ENCODE results near the gene CA12. TPM values are rescaled to one million over a fixed set of nuclear protein-coding genes. Genes with fewer than 3 reads are reported as not detected.

Gene CA12
- total RNA-seq, 1 experiment from 2014 or later = 19.8 TPM

- ChIA-PET CTCF (no interaction called here), POLR2A (ENCODE audit: unreplicated experiment) (no interaction called here)
- intact Hi-C loops (cut with micrococcal nuclease) = no loop called here
These were observed 23.2 kb downstream of the CA12 start for GRCh38 chr15:63358241-63359029.

GRCh38 chr15:63357731-63358130 is 23.9 kb downstream of the CA12 start:
- CTCF ChIA-PET = no interaction called here

More at GRCh38 chr15:63358241-63359029, 23.2 kb downstream of the CA12 start:
- no peaks in the 10 kb centered on the region for H4K20me1 ChIP-seq (ENCODE audit: low read length)
- no peaks in the 10 kb centered on the region for H3K9me2 ChIP-seq (replicated peaks; ENCODE audit: low read length)
- H3K27ac ChIP-seq (ENCODE audit: low read length) = no peak overlapping the region
- ATAC-seq = no peak
- no peaks in the 10 kb centered on the region for H3K9me3 ChIP-seq (ENCODE audit: low read length)
- H3K4me1 ChIP-seq (ENCODE audit: insufficient read depth, low read length) = no peaks in the 10 kb centered on the region
- no peak overlapping the region for H3K4me3 ChIP-seq (ENCODE audit: low read length)
- no peaks in the 10 kb centered on the region for H3K79me2 ChIP-seq (ENCODE audit: low read length)
- H3K27me3 ChIP-seq (ENCODE audit: low read length) = no peaks in the 10 kb centered on the region
- H3K4me2 ChIP-seq (ENCODE audit: low read length) = no peak overlapping the region
- DNase-seq = no peak
- TF ChIP-seq EZH2phosphoT487 (IDR thresholded peaks at IDR 0.05; ENCODE audit: borderline replicate concordance, low read length) (no peak), EZH2 (IDR thresholded peaks at IDR 0.05; ENCODE audit: low read length, unreplicated experiment) (no peak), CTCF (conservative IDR thresholded peaks at IDR 0.05; ENCODE audit: low read depth, low read length) (no peak)
- H3F3A ChIP-seq (ENCODE audit: low read length, unreplicated experiment) = no peaks in the 10 kb centered on the region
- no peak overlapping the region for H3K9ac ChIP-seq (ENCODE audit: low read length)
- no peak overlapping the region for H2AFZ ChIP-seq (ENCODE audit: low read length)
- BruUV-seq (replicated peaks) = no TSS peak
- H3K36me3 ChIP-seq (ENCODE audit: low read depth, low read length) = no peaks in the 10 kb centered on the region

More at GRCh38 chr15:63357731-63358130, 23.9 kb downstream of the CA12 start:
- TF ChIP-seq EZH2phosphoT487 (IDR thresholded peaks at IDR 0.05; ENCODE audit: borderline replicate concordance, low read length) (no peak), CTCF (conservative IDR thresholded peaks at IDR 0.05; ENCODE audit: low read depth, low read length) (no peak), EZH2 (IDR thresholded peaks at IDR 0.05; ENCODE audit: low read length, unreplicated experiment) (no peak)
- POLR2A ChIA-PET (ENCODE audit: unreplicated experiment) = no interaction called here
- H3K27me3 ChIP-seq (ENCODE audit: low read length) = no peaks in the 10 kb centered on the region
- no peaks in the 10 kb centered on the region for H3K4me1 ChIP-seq (ENCODE audit: insufficient read depth, low read length)
- H3K4me2 ChIP-seq (ENCODE audit: low read length) = no peak overlapping the region
- H3F3A ChIP-seq (ENCODE audit: low read length, unreplicated experiment) = no peaks in the 10 kb centered on the region
- no peak overlapping the region for H2AFZ ChIP-seq (ENCODE audit: low read length)
- H4K20me1 ChIP-seq (ENCODE audit: low read length) = no peaks in the 10 kb centered on the region
- DNase-seq = no peak
- no peaks in the 10 kb centered on the region for H3K9me2 ChIP-seq (replicated peaks; ENCODE audit: low read length)
- H3K79me2 ChIP-seq (ENCODE audit: low read length) = no peaks in the 10 kb centered on the region
- no peaks in the 10 kb centered on the region for H3K9me3 ChIP-seq (ENCODE audit: low read length)
- no peak overlapping the region for H3K27ac ChIP-seq (ENCODE audit: low read length)
- ATAC-seq = no peak
- no peaks in the 10 kb centered on the region for H3K36me3 ChIP-seq (ENCODE audit: low read depth, low read length)
- H3K9ac ChIP-seq (ENCODE audit: low read length) = no peak overlapping the region
- intact Hi-C loops (cut with micrococcal nuclease) = no loop called here
- no peak overlapping the region for H3K4me3 ChIP-seq (ENCODE audit: low read length)
- BruUV-seq (replicated peaks) = no TSS peak

All from PC-3 (cell line).